GM18870 (cell line): Measurements from ENCODE around the gene PRKG1.
A peak's percentile ranks its signal among the peaks of the same experiment; 100 is the strongest.
"Not testable (repeated sequence)": the region's sequence is repeated elsewhere in the genome, so short reads cannot be mapped to it uniquely, and the experiment has no call there.

Source experiments
- ATAC-seq: cut with Tn5 transposase; IDR thresholded peaks from one replicate; pipeline ENCODE4 v1.9.1; 2021; ENCODE audit warnings: moderate library complexity; ENCODE audit not compliant: unreplicated experiment

PRKG1 gene

DNA sequence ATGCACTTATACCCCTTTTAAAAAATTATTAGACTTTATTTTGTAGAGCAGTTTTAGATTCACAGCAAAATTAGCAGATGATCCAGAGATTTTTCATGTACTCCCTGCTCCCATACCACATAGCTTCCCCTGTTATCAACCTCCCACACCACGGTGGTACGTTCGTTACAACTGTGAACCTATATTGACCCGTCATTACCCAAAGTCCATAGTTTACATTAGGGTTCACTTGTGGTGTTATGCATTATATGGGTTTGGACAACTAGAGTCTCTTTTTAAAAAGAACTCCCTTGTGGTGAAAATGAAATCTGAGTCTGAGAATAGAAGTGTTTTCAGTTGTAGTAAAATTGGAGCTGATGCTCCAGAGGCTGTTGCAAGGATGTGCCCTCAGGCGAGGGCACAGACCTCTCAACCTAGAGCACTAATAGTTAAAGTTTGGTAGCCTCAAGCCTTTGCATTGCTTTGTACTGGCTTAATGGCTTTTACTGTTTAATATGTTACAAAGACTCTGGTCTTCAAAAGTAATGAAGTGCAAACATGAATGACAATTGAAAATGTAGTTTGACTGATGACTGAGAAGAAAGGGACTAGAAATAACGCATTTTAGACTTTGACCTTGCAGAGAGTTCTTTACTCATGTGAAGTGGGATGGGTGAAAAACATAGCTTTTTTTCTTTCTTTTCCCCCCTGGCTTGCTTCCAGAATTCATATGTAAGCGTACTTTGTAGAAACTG is 655.7 kb downstream of the PRKG1 start:
- ATAC-seq, result no peak

- no peak for ATAC-seq
Observed at GRCh38 chr10:51733057-51733456, 658.8 kb downstream of the PRKG1 start.

DNA sequence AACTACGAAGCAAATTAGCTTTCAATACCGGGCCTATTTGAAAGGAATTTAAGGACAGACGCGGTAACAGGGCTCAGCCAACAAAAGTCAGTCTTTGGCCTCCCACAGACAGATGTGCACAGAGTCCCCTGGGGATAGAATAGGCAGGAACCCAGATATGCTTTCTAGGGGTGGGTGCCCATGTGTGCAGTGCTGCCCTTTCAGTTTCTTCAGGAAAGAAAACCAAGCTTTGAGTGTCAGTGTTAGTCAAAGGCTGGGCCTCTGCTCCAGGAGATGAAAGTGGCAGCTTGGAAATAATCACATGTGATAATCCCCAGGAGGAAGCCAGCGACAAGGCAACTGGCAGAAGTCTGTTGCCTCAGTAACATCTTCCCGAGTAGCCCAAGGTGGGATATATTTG is 668.9 kb downstream of the PRKG1 start:
- peak; percentile 89 for ATAC-seq

- no peak for ATAC-seq
Observed at GRCh38 chr10:51744235-51745000, 670.1 kb downstream of the PRKG1 start.

DNA sequence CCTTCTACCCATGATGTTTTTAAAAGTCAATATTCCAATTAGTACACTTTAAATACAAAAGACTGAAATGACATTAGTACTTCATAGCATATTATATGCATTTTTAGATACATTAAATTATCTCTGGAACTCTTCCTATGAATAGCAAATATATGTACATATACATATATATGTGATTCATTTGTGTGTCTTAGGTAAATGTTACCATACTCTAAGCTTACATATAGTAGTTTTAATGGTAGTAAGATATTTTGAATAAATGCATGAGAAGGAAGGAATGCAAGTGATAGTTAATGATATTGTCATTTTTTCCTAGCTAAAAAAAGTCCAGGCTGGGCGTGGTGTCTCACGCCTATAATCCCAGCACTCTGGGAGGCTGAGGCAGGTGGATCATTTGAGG is 671.1 kb downstream of the PRKG1 start:
- no peak for ATAC-seq

GRCh38 chr10:51747216-51747615 is 672.9 kb downstream of the PRKG1 start:
- no peak for ATAC-seq

DNA sequence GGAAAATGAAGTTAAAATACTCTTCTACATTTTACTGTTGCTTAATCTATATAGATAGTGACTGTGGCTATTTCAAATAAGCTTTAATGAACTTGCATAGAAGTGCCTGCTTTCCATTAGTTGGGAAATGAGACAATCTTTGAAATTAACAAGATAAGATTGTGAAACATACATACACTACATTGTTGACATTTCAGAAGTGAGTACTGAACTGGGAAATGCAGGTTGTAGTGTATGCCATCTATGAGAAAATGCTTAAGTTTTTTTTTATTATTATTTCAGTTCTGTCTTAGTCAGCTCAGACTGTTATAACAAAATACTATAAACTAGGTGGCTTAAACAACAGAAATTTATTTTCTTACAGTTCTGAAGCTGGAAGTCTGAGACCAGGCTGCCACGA is 674.7 kb downstream of the PRKG1 start:
- no peak for ATAC-seq

GRCh38 chr10:51758366-51758765 is 684.1 kb downstream of the PRKG1 start:
- ATAC-seq, result no peak

DNA sequence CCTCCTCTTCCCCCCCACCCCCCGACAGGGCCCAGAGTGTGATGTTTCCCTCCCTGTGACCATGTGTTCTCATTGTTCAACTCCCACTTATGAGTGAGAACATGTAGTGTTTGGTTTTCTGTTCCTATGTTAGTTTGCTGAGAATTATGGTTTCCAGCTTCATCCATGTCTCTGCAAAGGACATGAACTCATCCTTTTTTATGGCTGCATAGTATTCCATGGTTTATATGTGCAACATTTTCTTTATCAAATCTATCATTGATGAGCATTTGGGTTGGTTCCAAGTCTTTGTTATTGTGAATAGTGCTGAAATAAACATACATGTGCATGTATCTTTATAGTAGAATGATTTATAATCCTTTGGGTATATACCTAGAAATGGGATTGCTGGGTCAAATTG is 684.6 kb downstream of the PRKG1 start:
- not testable (repeated sequence) for ATAC-seq

- ATAC-seq, result peak; percentile 71
Observed at GRCh38 chr10:51759896-51760534, 685.7 kb downstream of the PRKG1 start.

- no peak for ATAC-seq
Observed at GRCh38 chr10:51760864-51761640, 686.8 kb downstream of the PRKG1 start.

- no peak for ATAC-seq
Observed at GRCh38 chr10:51763746-51764145, 689.5 kb downstream of the PRKG1 start.

DNA sequence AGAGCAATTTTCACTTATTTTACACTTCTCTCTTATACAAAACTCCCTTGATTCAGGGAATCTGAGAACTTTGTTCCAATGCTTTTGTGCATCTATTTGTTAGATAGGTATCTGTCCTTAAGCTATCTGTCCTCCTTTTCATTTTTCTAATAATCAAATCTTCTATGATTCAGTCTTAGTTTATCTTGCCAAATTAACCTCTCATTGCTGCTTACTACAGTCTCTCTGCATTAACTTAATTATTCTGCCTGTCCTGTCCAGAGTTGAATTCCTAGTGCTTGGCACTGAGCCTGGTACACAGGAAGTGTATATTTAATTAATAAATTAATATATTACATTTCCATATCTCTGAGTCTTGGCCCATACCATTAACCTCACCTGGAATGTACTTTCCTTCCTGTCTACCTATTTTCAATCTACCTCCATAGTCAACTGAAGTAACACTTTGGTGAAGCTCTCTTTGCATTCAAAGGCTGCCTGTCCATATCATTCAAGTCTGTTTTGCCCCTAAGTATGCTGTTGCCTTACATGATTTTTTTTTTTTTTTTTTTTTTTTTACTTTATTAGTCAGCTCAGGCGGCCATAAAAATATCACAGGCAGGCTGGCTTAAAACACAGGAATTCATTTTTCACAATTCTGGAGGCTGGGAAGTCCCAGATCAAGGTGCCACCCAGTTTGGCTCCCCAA is 691.1 kb downstream of the PRKG1 start:
- no peak for ATAC-seq

DNA sequence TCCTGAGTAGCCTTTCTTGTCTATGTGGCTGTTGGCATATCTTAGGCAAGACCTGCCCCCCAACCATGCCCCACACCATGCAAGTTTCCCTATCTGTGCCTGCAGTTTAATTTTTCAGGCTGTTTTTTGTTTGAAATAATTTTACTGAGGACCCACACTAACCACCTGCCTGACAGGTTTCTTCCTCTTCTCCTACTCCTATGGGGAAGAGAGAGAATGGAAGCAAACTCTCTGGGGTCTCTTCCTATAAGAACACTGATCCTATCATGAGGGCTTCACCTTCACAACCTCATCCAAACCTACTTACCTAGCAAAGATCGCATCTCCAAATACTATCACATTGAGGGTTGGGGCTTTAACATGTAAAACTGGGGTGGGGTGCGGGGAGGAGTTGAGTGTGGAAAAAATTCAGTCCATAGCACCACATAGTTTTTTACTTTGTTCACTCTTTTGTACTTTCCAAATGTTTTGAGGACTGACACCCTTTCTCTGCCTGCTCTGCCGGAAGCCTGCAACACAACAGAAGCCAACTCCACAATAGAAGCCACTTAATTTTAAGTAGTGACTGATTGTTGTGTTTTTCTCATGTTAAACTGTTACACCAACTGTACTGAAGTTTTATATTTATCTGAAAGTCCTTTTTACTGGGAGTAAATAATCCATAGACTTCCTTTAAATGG is 692.3 kb downstream of the PRKG1 start:
- no peak for ATAC-seq

DNA sequence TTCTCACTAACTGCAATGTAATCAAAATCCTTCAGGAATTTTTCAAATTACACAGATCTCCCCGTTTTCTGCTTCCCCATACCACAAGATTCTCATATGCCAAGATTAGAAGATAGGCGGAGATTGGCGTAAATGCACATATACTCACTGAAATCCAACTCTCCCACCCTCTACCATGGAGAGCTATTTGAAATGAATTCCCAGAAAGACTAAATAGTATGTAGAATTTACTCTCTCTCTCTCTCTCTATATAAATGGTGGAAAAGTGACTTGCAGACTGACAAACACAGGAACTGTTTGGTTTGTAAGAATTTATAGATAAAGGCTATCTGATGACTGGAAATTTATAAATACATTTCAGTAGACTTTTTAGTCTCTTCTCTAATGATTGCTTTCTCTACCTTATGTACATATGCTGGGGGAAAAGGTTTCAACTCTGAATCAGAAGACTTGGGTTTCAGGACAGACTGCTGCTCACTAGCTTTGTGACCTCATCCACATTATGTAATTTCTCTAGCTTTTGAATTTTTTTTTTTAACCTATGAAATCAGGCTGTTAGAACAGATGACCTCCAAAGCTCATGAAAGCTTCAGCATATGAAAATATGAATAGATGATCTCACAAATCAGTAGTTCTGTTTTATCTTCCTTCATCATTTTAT is 692.9 kb downstream of the PRKG1 start:
- no peak for ATAC-seq

- ATAC-seq, result no peak
Observed at GRCh38 chr10:51768886-51769465, 694.7 kb downstream of the PRKG1 start.

DNA sequence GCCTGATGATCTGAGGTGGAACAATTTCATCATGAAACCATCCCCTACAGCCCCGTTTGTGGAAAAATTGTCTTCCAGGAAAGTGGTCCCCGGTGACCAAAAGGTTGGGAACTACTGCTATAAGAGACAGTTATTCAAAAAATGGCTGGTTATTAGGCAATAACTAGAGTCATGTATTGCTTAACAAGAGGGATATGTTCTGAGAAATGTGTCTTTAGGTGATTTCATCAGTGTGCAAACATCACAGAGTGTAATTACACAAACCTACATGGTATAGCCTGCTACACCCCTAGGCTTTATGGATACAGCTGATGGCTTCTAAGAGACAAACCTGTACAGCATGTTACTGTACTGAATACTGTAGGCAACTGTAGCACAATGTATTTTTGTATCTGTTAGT is 696.4 kb downstream of the PRKG1 start:
- no peak for ATAC-seq

GRCh38 chr10:51772387-51772786 is 698.1 kb downstream of the PRKG1 start:
- no peak for ATAC-seq

DNA sequence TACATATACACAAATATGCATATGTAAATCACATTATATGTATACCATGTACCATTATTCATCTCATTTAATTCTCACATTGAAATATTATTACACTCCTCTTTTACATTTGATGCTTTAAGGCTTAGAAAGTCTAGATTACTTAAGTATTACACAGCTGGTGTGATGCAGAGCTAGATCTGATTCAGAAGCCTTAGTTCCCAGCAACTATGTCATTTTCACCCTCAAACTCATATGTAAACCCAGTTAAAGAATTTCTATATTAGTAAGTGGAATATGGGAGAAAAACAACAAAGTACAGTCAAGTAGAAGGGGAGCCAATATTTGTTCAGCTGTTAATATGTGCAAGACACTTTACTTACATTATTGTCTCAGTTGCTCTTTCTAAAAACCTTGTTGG is 699.4 kb downstream of the PRKG1 start:
- no peak for ATAC-seq
